Measurements from ENCODE around the gene KLK13. TPM values are rescaled to one million over a fixed set of nuclear protein-coding genes. Genes with fewer than 3 reads are reported as not detected.
A peak's percentile ranks its signal among the peaks of the same experiment; 100 is the strongest.

The KLK13 gene
- total and polyA plus RNA-seq, 2 of the 13 experiments (the other 11 are each of a cell fraction or from before 2014, with no cell fraction given): 0.09 TPM; not detected in 1

GRCh38 chr19:51108066-51108804, 43.3 kb upstream of the KLK13 start, which contains the start of gene CTU1 (continued):
- TF ChIP-seq, protein P1, sequence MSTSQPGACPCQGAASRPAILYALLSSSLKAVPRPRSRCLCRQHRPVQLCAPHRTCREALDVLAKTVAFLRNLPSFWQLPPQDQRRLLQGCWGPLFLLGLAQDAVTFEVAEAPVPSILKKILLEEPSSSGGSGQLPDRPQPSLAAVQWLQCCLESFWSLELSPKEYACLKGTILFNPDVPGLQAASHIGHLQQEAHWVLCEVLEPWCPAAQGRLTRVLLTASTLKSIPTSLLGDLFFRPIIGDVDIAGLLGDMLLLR (CRISPR knock-in tag; IDR thresholded peaks at IDR 0.05): no peak; the same call in 1 of the 2 replicates
- TF ChIP-seq SP2 (CRISPR knock-in tag; IDR thresholded peaks at IDR 0.05) (peak; percentile 56; the same call in 1 of the 2 replicates), ETS1 (CRISPR knock-in tag; IDR thresholded peaks at IDR 0.05) (no peak), SMAD3 (CRISPR knock-in tag; IDR thresholded peaks at IDR 0.05) (0 out of 2 replicates have a peak, but pooled peaks have one; percentile 23), POLR2G (IDR thresholded peaks at IDR 0.05; ENCODE audit: low read depth, low read length) (peak; percentile 85), STAT5B (CRISPR knock-in tag; IDR thresholded peaks at IDR 0.05) (no peak), RNF219 (CRISPR knock-in tag; IDR thresholded peaks at IDR 0.05) (no peak), NAIF1 (CRISPR knock-in tag; IDR thresholded peaks at IDR 0.05; ENCODE audit: borderline replicate concordance) (no peak), ZNF878 (CRISPR knock-in tag; IDR thresholded peaks at IDR 0.05) (no peak), CENPBD1 (CRISPR knock-in tag; IDR thresholded peaks at IDR 0.05; ENCODE audit: borderline replicate concordance, low read depth) (no peak), HMGA1 (CRISPR knock-in tag; conservative IDR thresholded peaks at IDR 0.05) (no peak), MTA1 (CRISPR knock-in tag; IDR thresholded peaks at IDR 0.05; ENCODE audit: borderline replicate concordance) (no peak), RFX1 (IDR thresholded peaks at IDR 0.05) (peak; percentile 97), TEAD2 (CRISPR knock-in tag; IDR thresholded peaks at IDR 0.05) (no peak), ZNF570 (CRISPR knock-in tag; IDR thresholded peaks at IDR 0.05; ENCODE audit: borderline replicate concordance) (no peak), TCF12 (IDR thresholded peaks at IDR 0.05) (no peak), TCF12 (CRISPR knock-in tag; IDR thresholded peaks at IDR 0.05) (no peak), FOXA3 (CRISPR knock-in tag; IDR thresholded peaks at IDR 0.05) (0 out of 2 replicates have a peak, but pooled peaks have one; percentile 22), ARID2 (CRISPR knock-in tag; IDR thresholded peaks at IDR 0.05; ENCODE audit: borderline replicate concordance) (no peak), ZNF597 (CRISPR knock-in tag; IDR thresholded peaks at IDR 0.05) (no peak), PCBP1 (IDR thresholded peaks at IDR 0.05; ENCODE audit: borderline replicate concordance, low read depth, low read length) (0 out of 2 replicates have a peak, but pooled peaks have one; percentile 62), CCDC6 (CRISPR knock-in tag; IDR thresholded peaks at IDR 0.05) (no peak)
- TF ChIP-seq, protein P2, sequence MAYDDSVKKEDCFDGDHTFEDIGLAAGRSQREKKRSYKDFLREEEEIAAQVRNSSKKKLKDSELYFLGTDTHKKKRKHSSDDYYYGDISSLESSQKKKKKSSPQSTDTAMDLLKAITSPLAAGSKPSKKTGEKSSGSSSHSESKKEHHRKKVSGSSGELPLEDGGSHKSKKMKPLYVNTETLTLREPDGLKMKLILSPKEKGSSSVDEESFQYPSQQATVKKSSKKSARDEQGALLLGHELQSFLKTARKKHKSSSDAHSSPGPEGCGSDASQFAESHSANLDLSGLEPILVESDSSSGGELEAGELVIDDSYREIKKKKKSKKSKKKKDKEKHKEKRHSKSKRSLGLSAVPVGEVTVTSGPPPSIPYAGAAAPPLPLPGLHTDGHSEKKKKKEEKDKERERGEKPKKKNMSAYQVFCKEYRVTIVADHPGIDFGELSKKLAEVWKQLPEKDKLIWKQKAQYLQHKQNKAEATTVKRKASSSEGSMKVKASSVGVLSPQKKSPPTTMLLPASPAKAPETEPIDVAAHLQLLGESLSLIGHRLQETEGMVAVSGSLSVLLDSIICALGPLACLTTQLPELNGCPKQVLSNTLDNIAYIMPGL (CRISPR knock-in tag; IDR thresholded peaks at IDR 0.05; ENCODE audit: borderline replicate concordance in 1 of 2, low read depth in 1 of 2): no peak; a peak in 2 of 4 replicates
